Transverse colon (tissue), 4 donors: ENCODE data around the gene WDR74.

Experiments
- EP300 ChIP-seq: sonication (generic); formaldehyde crosslinking; IDR thresholded peaks from one replicate; pipeline ENCODE4 v1.6.1; 2017; ENCODE audit warnings: antibody characterized with exemption, low read depth
- POLR2A ChIP-seq: fragments of 450-650 bp; IDR thresholded peaks from one replicate; pipeline ENCODE4 v1.6.1; 2016; ENCODE audit warnings: antibody characterized with exemption, mild to moderate bottlenecking, moderate library complexity
- POLR2AphosphoS5 ChIP-seq, 3 donors: sonication (generic); formaldehyde crosslinking; IDR thresholded peaks; one replicate each; pipeline ENCODE4 v1.6.1; 2016; ENCODE audit warnings: antibody characterized with exemption in 3 of 3
- TF ChIP-seq, protein P1 (sequence below), 5 experiments: fragments of 200-600 bp in 3 of 5; fragments of 450-650 bp in 2 of 5; sonication (generic) in 3 of 5; IDR thresholded peaks; 1 replicate in 2 of 5; 2 replicates in 3 of 5; pipeline ENCODE4 v1.5.1; 2016 to 2017; ENCODE audit warnings: antibody characterized with exemption in 5 of 5, inconsistent platforms in 3 of 5, mild to moderate bottlenecking in 2 of 5, moderate library complexity in 1 of 5

- TF ChIP-seq, protein P1, sequence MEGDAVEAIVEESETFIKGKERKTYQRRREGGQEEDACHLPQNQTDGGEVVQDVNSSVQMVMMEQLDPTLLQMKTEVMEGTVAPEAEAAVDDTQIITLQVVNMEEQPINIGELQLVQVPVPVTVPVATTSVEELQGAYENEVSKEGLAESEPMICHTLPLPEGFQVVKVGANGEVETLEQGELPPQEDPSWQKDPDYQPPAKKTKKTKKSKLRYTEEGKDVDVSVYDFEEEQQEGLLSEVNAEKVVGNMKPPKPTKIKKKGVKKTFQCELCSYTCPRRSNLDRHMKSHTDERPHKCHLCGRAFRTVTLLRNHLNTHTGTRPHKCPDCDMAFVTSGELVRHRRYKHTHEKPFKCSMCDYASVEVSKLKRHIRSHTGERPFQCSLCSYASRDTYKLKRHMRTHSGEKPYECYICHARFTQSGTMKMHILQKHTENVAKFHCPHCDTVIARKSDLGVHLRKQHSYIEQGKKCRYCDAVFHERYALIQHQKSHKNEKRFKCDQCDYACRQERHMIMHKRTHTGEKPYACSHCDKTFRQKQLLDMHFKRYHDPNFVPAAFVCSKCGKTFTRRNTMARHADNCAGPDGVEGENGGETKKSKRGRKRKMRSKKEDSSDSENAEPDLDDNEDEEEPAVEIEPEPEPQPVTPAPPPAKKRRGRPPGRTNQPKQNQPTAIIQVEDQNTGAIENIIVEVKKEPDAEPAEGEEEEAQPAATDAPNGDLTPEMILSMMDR (IDR thresholded peaks at IDR 0.05): no peak
- TF ChIP-seq POLR2A (no peak), POLR2AphosphoS5 (IDR thresholded peaks at IDR 0.05) (no peak), EP300 (no peak)
These were observed 38.3 kb downstream of the WDR74 start for GRCh38 chr11:62801071-62801470.
